Endometrium (tissue), 2 donors: ENCODE results near the gene RASA3.

Experiments used
- FAIRE-seq: peaks from 2 replicates; lab custom pipeline; 2012; peaks lifted over from hg19 to GRCh38; lab: Jason Lieb, UNC
- donor health status: control.
- donor health status: control.

RASA3 gene

DNA sequence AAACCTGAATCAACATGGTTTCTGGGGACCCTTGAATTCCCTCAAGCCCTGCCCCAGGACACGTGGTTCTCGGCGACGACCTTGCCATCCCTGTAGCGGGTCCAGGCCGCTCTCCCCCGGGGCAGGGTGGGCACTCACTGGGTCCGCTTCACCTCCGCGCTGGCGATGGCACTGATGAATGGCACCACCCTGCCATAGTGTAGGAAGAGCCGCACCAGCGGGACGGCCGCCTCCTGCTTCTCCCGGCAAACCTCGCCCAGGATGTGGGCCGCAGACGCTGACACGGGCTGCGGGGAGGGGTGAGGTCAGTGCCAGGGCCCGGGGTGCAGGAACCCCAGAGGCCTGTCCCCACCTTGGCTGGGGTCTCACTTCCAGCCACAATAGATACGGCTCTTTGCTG lies 114.5 kb downstream of the RASA3 start:
- no peak for FAIRE-seq

DNA sequence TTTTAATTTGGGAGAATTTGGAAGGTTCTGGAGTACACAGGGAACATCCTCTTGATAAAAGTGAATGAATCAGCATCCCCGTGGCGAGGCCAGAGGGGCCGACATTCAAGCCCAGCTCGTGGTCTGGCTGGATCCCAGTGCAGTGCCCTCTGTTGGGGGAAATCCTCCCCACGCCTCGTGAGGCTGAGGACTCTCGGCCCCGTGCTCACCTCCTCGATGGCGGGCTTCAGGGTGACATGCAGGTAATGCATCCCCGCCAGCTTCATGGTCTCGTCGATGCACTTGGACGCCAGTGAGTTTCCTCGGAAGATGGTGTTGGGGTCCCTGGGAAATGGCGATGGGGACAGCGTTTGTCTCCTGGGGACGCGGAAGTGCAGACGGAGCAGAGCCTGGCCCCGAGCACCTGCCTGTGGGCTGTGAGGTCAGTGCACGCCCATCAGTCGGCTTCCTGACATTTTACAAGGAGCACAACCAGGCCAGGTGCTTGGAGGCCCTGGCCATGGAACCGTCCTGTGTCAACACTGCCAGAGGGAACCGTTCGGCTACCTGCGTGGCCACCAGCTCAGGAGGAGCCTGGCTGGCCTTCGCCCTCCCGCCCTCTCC lies 115.3 kb downstream of the RASA3 start:
- FAIRE-seq = no peak

DNA sequence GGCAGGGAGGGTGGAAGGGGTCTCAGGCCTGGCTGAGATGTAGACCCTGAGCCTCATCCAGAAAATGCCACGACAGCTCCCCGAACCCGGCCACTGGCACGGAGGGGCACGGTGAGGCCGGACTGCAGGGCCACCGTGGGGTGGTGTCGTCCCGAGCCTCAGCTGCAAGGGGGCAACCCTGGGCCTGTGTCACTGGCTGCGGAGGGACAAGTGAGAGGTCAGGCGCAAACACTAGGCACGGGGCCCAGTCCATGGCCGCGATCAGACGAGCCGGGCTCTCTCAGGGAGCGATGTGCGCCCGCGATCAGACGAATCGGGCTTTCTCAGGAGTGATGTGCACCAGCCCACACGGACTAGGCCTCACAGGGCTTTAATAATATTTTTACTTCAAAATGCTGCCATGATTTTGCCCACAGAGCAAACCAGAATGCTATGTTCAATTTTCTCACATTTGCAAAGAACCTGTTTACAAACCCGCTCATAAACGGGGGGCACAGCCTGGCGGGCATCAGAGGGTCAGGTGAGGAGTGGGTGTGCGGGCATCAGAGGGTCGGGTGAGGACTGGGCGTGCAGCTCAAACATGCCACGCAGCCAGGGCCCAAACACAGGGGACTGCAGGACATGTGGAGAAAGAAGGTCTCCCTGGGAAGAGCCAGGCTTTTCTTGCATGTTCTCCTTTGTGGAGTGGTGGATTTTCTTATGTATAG lies 115.9 kb downstream of the RASA3 start:
- no peak for FAIRE-seq

GRCh38 chr13:114015969-114016295 lies 116.5 kb downstream of the RASA3 start:
- no peak for FAIRE-seq

DNA sequence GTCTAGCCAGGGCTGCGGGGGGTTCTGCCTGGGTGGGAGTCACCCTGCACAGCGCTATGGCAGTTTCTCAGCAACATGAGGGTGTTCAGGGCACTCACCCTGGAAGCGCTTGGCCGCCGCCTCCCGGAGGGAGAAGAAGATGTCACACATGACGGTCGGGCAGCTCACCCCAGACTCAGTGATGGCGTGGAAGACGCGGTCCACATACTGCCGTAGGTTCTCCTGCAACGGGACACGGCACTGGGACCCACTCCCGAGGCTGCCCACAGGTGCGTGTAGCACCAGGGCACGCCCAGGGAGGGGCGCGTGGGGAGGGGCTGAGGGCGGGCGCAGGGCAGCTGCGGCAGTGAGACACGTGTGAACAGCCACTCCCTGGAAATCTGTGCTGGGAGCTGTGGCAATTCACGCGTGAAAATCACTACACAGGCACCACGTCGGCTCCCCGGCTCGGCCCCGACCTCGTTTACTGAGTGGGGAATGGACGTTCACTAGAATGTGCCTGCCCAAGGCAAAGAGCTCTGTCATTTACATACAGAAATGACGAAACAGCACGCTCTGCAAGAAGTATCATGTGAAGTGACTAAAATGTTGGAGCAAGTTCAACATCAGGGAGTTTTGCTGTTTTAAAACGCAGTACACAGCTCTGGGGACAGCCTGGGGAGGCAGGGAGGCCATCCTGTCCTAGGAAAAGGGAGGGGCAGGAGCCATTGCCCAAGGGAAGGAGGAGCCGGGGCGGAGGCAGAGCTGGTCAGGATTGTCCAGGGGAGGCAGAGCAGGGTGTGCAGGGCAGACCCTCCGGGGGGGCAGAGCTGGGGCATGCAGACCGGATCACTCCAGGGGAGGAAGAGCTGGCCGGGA lies 117.1 kb downstream of the RASA3 start:
- no peak for FAIRE-seq

DNA sequence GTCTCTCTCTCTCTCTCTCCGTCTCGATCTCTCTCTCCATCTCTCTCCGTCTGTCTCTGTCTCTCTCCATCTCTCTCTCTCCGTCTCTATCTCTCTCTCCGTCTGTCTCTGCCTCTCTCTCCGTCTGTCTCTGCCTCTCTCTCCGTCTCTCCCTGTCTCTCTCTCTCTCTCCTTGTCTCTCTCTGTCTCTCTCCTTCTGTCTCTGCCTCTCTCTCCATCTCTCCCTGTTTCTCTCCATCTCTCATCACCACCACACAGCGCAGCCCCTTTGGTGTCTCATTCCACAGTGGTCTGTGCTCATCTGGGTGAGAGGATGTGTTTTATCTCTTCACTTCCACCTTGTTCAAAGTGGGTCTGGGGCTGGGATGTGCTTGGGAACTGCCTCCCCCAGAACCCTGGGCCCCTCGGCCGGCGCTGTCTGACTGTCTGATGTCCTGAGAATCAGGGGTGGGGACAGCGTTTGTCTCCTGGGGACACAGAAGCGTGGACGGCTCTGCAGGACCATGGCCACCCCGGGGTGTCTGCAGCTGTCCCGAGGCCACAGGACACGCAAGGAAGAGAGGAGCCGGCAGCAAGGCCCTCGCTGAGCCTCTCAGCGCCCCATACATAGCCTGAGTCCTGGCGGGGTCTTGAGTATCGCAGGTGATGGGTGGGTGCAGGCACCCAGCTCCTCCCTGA lies 118.3 kb downstream of the RASA3 start:
- no peak for FAIRE-seq

DNA sequence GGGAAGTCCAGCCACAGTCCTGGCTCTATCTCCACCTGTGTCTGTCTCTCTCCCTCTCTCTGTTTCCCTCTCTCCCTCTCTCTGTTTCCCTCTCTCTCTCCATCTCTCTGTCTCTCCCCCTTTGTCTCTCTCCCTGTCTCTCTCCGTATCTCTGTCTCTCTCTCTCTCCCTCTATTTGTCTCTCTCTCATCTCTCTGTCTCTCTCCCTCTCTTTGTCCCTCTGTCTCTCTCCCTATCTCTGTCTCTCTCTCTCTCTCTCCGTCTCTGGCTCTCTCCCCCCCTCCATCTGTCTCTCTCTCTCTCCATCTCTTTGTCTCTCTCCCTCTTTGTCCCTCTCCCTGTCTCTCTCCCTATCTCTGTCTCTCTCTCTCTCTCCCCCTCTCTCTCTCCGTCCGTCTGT lies 119.1 kb downstream of the RASA3 start:
- FAIRE-seq = no peak

DNA sequence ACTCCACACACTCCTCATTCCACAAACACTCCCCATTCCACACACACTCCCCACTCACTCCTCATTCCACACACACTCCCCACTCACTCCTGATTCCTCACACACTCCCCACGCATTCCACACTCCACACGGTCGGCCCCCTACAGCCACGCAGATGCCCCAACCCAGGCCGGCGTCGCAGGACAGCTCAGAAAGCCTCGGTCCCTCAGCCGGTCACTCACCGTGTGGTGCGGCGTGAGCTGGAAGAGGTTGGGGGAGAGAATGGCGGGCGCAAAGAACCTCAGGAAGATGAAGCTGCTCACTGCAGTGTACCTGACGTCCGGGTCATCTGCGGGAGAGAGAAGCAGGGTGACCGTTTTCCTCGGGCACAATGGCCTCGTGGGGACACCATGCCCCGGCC lies 119.5 kb downstream of the RASA3 start:
- FAIRE-seq = no peak

DNA sequence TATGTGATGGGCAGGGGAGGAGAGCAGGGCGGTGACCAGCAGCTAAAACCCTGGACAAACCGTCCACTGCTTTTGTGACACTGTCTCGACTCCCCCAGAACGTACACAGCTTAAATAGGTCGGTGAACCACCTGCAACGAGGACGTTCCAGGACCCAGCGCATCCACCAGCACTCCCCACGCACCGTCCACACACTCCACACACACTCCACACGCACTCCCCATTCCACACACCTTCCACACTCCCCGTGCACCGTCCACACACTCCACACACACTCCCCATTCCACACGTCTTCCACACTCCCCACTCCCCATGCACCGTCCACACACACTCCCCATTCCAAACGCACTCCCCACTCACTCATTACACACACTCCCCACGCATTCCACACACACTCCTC lies 120.3 kb downstream of the RASA3 start:
- no peak for FAIRE-seq

DNA sequence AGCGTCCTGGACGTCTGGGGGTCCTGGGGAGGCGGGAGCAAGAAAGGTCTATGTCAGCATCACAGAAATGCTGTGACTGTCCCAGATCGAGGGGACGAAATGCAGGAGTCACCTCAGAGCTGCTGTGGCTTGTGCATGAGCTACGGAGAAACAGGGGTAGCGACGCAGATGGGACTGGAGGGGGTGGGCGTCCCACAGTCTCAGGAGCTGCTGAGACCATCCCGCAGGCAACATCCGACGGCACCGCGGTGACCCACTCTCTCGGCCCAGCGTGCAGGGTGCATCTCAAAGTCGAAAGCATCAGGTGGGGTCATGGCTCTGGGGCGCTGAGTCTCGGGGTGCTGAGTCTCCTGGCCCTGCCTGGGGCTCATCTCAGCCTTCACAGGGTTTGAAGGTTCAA lies 121.2 kb downstream of the RASA3 start:
- FAIRE-seq = no peak

- no peak for FAIRE-seq
Observed at GRCh38 chr13:114010401-114011101, 121.9 kb downstream of the RASA3 start.

DNA sequence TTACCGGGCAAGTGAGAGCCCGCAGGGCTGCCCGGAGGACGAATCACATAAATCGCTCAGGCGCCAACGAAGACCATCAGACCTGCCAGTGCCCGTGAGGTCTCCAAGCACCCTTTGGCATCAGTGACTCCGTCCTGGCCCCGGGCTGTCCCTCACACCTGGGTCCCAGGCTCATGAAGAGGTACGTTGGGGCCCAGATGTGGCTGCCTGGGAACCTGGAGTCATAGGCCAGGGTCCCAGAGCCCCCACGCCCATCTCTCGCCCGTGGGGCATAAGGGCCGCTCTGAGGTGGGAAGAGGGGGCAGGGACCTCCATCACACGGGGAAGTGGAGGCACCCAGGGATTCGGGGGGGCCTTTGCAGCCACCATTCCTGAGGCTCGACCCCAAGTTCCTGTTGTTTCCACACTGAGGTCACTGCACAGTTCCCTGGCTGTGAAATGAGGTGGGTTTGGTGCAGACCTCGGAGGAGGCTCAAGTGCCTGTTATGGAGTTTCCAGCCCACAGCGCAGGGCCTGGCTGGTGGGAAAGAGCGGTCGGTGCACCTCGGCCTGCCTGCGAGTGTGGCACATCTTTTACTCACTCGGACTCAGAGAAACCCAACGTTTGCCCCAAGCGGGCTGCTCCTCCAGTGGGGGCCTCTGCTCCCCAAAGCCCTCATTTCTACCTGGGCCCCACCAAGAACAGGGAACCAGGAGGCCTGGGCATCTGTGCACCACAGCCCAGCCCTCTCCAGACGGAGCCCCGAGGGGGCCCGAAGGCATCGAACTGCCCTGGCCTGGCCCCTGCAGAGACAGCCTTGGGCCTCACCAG lies 122.6 kb downstream of the RASA3 start:
- FAIRE-seq = no peak

DNA sequence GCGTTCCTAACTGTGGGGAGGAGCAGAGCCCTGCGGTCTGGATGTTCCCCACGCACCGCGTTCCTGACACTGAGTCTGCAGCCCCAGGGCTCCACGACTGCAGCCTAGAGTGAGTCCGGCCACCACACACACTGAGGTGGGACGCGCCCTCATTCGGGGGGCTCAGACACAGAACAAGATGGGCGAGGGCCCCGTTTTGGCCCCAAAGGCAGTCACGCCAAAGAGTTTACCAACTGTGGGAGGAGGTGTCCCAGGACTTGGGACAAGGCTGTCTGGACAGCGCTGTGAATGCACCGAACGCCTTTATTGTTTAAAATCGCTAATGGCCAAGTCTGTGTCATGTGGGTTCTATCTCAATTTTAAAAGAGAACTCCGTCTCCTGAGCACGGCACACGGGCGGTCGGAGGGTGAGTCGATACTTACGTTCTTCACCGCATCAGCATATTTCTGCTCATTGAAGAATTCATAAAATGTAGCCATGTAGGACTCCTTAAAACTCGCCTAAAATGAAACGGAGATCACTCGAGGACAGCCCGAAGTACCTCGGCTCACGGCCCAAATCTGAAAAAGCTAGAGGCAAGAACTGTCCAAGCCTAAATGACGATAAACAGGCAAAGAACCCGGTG lies 123.3 kb downstream of the RASA3 start:
- no peak for FAIRE-seq

GRCh38 chr13:114007566-114007965 lies 124.9 kb downstream of the RASA3 start:
- no peak for FAIRE-seq

DNA sequence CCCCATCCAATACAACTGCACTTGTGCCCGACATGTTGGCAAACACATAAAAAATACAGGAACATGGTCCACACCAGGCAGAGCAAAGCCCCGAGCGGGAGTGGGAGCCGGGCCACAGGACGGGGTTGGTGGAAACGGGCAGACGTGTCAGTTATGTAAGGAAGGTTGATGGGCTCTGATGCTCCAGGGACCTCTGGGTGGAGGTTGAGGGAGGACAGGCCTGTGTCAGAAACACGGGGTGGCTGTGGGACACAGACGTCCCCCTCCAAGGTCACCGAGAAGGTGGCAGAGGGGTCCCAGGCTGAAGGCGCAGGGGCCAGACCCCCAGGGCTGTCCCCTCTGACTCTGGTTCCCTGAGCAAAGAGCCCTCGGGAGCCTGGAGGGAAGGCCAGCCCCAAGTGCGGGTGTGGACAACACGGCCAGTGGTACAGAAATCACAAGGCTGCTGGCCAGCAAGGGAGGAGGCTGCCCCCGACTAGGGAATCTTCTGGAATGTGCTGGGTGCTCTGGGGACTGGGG lies 127.2 kb downstream of the RASA3 start:
- FAIRE-seq = no peak

DNA sequence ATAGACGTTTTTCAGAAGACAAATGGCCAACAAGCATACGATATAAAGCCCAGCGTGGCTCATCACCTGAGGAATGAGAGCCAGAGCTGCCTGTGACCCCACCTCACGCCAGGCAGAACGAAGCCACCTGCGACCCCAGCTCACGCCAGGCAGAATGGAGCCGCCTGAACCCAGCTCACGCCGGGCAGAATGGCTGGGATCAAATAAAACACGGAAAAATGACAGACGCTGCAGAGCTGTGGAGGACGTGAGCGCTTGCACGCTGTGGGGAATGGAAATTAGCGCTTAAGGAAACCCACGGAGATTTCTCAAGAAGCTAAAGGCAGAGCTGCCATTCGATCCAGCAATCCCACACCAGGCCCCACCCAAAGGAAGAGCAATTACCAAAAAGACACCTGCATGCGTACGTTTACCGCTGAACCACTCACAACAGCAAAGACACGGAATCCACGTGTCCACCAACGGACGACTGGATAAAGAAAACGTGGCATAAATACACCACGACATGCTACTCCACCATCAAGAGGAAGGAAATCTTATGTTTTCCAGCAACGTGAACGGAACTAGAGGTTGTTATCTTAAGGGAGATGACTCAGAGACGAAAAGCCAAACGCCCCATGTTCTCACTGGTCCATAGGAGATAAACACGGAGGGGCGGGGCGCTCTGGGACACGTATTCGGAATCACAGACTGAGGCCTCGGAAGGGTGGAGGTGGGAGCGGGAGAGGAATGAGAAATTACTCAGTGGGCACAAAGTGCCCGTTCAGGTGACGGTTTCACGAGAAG lies 127.8 kb downstream of the RASA3 start:
- FAIRE-seq = no peak

- FAIRE-seq = no peak
Observed at GRCh38 chr13:114002771-114003321, 129.6 kb downstream of the RASA3 start.

DNA sequence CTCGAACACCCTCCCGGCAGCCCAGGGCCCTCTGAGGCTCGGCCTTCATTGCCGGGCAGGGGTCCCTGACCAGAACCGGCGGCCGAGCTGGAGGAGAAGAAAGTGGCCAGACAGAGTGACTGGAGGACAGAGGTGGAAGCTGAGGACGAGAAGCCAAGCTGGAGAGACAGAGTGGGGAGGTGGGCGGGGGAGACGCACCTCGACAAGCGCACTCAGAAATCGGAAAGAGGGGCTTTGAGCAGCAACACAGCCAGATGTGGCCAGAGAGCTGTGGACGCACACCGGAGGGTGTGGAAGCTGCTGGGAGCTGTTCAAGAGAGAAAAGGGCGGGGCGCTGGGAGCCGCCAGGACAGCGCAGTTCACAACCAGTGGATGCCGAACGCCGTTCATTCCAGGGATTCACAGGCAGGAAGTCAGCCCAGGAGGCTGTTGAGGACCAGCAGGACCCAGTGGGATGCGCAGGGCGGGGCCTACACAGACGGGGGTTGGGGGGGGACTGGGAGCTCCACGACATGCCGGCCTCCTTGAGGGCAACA lies 130.3 kb downstream of the RASA3 start:
- no peak for FAIRE-seq

- FAIRE-seq = no peak
Observed at GRCh38 chr13:114001331-114002008, 131.0 kb downstream of the RASA3 start.
